GM20000 (cell line): Measurements from ENCODE around the gene TRPC5OS.

ENCODE experiments used
- DNase-seq: peaks from one replicate; pipeline ENCODE4 v3.0.0; 2012; ENCODE audit warnings: low spot score
- CTCF ChIP-seq: IDR thresholded peaks from 2 replicates; pipeline ENCODE4 v1.5.1; 2012; ENCODE audit warnings: mild to moderate bottlenecking, control low read depth; ENCODE audit errors: extremely low read depth, missing control alignments

Gene TRPC5OS

GRCh38 chrX:111869639-111870034 lies 6.3 kb upstream of the TRPC5OS start:
- peak; percentile 25 for TF ChIP-seq CTCF
- DNase-seq, result peak; percentile 7

GRCh38 chrX:111874241-111874640 lies 1.7 kb upstream of the TRPC5OS start:
- no peak for TF ChIP-seq CTCF
- DNase-seq, result no peak

- no peak for DNase-seq
- TF ChIP-seq CTCF, result no peak
Measured at GRCh38 chrX:111876646-111877045, 665 bp downstream of the TRPC5OS start.

- no peak for DNase-seq
- no peak for TF ChIP-seq CTCF
Measured at GRCh38 chrX:111877681-111878080, 1.7 kb downstream of the TRPC5OS start.

GRCh38 chrX:111880735-111881134 lies 4.8 kb downstream of the TRPC5OS start:
- no peak for DNase-seq
- no peak for TF ChIP-seq CTCF

GRCh38 chrX:111881715-111882114 lies 5.7 kb downstream of the TRPC5OS start:
- DNase-seq, result no peak

GRCh38 chrX:111886678-111887077 lies 10.7 kb downstream of the TRPC5OS start:
- TF ChIP-seq CTCF, result no peak
- DNase-seq, result no peak

More at GRCh38 chrX:111881715-111882114, 5.7 kb downstream of the TRPC5OS start:
- no peak for TF ChIP-seq CTCF
